HG03196 (cell line): ENCODE data around the gene DEFB125.

Experiments
- ATAC-seq: cut with Tn5 transposase; IDR thresholded peaks from one replicate; pipeline ENCODE4 v1.9.1; 2021; ENCODE audit not compliant: unreplicated experiment

DEFB125 gene

DNA sequence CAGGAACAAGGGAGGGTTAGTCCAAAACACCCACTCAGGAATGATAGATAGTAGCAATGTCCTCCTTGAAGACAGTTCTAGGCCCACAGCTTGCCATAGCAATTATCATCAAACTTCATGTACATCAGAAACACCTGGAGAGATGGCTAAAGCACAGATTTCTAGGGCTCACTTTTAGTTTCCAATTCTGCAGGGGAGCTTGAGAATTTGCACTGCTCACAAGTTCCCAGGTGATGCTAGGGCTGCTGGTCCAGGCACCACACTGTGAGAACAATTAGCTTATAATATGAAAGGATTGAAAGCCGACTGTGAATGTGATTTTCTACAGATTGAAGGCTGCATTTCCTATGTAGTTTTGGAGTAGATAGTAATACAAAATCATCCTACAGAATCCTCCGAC lies 58.4 kb downstream of the DEFB125 start:
- no peak for ATAC-seq
